Stromal cell of bone marrow (primary cell): Measurements from ENCODE around the gene TMEM51.
"Not testable (repeated sequence)": the region's sequence is repeated elsewhere in the genome, so short reads cannot be mapped to it uniquely, and the experiment has no call there.

Experiments used
- DNase-seq: peaks from one replicate; pipeline ENCODE4 v3.0.0-alpha.2; 2012; ENCODE audit warnings: low read depth

The TMEM51 gene

GRCh38 chr1:15154480-15155036 is 1.0 kb downstream of the TMEM51 start:
- no peak for DNase-seq

DNA sequence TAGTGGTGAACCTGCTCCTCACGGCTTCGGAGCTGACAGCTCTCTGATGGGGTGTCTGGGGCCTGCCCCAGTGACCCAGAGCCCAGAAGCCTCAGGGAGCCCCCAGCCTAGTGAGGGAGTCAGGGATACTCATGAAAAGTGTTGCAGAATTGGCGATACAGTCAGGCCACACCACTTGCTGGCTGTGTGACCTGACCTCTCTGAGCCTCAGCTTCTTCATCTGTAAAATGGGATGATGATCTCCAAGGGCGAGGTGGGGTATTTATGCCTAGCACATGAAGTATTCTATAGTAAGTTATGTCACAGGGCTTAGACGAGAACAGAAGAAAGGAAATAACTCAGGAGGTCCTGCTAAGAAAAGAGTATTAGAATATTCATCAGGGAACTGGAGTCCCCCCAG is 1.6 kb downstream of the TMEM51 start:
- no peak for DNase-seq

GRCh38 chr1:15155888-15156741 is 2.6 kb downstream of the TMEM51 start:
- no peak for DNase-seq

GRCh38 chr1:15156807-15157380 is 3.3 kb downstream of the TMEM51 start:
- DNase-seq: no peak

DNA sequence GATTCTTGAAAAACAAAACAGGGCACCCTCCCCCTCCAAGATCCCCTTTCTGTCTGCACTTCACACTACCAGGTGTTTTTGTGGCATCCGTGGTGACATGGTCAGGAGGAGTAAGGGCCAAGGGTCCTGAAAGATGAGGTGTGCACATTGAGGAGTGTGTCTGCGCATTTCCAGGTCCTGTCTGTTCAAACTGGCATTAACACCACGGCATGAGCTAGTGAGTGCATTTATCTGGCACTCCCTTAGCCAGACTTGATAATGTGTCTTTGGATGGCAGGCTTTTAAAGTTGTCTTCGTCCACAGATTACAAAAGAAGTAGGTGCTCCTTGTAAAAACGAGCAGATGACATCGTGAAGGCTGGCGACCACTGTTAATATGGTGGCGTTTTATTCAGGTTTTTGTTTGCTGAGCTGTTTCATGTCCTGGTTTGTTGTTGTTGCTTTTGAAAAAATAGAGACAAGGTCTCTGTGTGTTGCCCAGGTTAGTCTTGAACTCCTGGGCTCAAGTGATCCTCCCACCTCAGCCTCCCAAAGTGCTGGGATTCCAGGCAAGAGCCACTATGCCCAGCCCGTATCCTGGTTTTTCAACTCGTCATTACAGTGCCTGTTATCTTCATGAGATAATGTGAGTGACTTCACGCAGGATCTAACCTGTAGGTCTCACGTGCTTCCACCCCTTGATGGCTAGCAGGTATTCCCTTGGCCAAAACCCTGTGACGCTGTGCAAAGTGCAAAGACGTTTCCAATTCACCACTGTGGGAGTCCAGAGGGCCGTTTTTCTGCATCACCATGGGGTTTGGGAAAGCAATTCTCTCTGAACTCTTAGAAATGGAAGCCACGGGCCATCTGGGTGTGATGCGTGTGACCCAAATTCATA is 4.2 kb downstream of the TMEM51 start:
- DNase-seq: no peak

DNA sequence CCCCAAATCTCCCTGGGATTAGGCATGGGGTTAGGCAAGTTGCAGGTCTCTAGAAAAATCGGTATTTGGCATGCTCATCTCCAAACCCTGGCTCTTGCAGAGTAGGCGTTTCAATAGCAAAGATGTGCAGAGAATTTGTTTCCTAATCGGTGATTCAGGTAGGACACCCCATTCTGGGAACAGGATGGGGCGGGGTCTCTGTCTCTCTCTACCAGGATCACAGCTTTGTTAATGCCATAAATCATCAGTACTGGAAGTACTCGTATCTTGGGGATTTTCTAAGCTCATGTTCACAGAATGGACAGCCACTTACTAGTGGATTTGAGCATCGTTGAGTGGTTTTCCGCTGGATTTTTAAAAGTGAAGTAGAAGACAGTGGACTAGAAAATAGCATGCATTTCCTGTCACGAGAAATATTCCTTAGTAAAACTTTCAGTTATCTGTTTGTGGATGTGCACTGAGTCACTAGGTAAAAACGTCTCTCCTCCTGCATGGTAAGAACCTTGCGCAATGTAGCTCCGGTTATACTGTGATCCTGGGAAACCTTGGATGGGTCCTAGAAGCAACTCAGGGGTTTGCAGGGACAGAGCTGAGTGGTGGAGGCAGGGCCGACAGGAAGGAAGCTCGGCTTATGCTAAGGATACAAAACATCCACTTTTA is 5.1 kb downstream of the TMEM51 start:
- no peak for DNase-seq

DNA sequence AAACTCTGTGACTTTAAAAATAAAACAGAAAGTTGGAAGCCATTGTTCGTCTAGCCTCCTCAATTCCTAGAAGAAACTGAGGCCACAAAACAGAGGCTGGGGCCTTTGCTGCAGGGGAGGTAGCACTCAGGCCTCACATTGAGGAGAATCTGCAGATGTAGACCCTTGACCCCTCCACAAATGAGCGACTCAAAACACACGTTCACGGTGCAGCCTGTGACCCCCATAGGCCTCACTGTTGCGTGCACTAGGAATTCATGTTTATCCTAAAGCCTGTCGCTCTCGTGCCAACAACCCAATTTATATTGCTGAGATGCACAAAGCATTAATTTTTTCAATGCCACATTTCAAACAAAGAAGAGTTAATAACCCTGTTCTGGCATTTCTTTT is 5.6 kb downstream of the TMEM51 start:
- DNase-seq: no peak

DNA sequence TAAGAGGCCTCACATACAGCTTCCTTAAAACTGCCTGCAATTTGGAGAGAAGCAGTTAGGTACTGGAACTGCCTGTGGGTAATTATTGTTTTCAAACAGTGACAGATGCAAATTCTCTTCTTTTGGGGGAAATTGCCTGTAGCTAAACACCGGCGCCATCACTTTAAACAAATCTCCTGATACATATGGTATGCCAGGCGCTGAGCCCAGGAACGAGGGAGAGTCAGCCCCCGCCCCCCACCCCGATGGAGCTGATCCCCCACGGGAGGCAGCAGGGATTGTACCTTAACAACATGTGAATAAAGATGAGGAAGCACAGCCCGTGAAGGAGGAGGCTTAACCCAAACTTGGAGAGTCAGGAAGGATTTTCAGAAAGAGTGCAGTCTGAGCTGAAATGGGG is 7.1 kb downstream of the TMEM51 start:
- no peak for DNase-seq

- no peak for DNase-seq
These were observed 13.8 kb downstream of the TMEM51 start for GRCh38 chr1:15167386-15167785.

DNA sequence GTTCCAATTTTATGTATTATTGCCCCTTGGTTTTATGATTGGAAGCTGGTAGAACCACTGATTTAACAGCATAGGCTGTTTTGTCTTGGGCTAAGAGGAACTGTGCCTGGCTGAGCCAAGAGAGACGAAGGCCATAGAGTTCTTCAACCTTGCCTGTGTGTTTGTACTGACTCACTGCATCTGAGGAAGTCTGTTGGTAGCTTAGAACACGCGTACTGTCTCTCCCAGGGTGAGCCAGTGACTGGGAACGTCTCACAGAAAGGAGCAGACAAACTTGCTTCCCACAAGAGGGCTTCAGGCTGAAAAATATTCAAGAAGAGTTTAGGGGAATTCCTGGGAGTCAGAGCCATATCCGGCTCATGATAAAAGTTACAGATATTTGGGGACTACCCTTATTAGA is 14.9 kb downstream of the TMEM51 start:
- peak; percentile 61 for DNase-seq

GRCh38 chr1:15170071-15170470 is 16.5 kb downstream of the TMEM51 start:
- DNase-seq: no peak

- no peak for DNase-seq
These were observed 17.8 kb downstream of the TMEM51 start for GRCh38 chr1:15171271-15171908.

DNA sequence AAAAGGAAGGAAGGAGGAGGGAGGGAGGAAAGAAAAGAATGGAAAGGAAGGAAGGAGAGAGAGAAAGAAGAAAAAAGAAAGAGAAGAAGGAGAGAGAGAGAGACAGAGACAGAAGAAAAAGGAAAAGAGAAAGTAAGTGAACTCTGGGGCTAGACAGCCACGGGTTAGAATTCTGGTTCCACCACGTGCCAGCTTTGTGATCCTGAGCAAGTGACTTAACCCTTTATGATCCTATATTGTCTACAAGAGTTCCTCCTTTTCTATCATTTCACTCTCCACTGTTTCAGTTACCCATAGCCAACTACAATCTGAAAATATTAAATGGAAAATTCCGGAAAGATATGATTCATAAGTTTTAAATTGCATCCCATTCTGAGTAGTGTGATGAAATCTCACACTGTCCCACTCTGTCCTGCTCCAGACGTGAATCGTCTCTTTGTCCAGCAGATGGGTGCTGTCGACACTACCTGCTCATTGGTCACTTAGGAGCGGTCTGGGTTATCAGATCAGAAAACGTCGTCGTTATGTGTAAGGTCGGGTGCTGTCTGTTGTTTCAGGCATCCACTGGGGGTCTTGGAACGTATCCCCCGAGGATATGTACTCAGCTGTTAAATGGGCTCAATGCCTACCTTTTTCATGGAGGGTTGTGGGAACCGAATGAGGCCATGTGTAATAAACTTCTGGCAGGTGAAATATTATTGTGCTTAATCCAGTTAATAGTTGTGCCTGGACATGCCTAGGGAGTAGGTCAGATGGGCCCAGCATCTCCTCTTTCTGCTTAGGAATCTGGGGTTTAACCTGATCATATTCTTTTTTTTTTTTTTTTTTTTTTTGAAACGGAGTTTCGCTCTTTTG is 19.1 kb downstream of the TMEM51 start:
- no peak for DNase-seq

- DNase-seq: no peak
These were observed 20.5 kb downstream of the TMEM51 start for GRCh38 chr1:15173863-15174614.

GRCh38 chr1:15174615-15174983 is 21.1 kb downstream of the TMEM51 start:
- no peak for DNase-seq

DNA sequence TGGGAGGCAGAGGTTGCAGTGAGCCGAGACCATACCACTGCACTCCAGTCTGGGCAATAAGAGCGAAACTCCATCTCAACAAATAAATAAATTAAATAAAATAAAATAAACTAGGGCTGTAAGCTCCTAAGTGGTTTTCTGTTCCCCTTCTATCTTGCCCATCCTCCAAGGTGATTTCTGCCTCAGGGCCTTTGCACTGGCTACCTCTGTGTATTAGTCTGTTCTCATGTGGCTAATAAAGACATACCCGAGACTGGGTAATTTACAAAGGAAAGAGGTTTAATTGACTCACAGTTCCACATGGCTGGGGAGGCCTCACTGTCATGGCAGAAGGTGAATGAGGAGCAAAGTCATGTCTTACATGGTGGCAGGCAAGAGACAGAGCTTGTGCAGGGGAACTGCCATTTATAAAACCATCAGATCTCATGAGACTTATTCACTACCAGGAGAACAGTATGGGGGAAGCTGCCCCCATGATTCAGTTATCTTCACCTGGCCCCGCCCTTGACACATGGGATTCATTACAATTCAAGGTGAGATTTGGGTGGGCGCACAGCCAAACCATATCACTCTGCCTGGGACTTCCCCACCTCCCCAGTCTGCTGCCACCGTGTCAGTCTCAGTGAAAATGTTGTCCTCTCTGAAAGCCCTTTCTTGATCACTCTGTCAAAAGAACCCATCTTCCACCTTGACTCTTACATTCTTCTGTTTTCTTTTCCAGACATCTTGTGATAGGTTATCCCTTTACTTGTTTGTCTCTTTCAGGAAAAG is 22.0 kb downstream of the TMEM51 start:
- not testable (repeated sequence) for DNase-seq

- no peak for DNase-seq
These were observed 22.6 kb downstream of the TMEM51 start for GRCh38 chr1:15176120-15176519.

- no peak for DNase-seq
These were observed 23.5 kb downstream of the TMEM51 start for GRCh38 chr1:15176898-15177665.
